22Rv1 (cell line): ENCODE results near the gene RAP1GAP.

Experiments used
- CTCF ChIP-seq: fragments of 450-650 bp; IDR thresholded peaks from 2 replicates; pipeline ENCODE4 v1.5.1; 2017; ENCODE audit warnings: mild to moderate bottlenecking
- ZFX ChIP-seq: fragments of 450-650 bp; IDR thresholded peaks from 2 replicates; pipeline ENCODE4 v1.6.1; 2017; ENCODE audit warnings: antibody characterized with exemption, borderline replicate concordance

DNA sequence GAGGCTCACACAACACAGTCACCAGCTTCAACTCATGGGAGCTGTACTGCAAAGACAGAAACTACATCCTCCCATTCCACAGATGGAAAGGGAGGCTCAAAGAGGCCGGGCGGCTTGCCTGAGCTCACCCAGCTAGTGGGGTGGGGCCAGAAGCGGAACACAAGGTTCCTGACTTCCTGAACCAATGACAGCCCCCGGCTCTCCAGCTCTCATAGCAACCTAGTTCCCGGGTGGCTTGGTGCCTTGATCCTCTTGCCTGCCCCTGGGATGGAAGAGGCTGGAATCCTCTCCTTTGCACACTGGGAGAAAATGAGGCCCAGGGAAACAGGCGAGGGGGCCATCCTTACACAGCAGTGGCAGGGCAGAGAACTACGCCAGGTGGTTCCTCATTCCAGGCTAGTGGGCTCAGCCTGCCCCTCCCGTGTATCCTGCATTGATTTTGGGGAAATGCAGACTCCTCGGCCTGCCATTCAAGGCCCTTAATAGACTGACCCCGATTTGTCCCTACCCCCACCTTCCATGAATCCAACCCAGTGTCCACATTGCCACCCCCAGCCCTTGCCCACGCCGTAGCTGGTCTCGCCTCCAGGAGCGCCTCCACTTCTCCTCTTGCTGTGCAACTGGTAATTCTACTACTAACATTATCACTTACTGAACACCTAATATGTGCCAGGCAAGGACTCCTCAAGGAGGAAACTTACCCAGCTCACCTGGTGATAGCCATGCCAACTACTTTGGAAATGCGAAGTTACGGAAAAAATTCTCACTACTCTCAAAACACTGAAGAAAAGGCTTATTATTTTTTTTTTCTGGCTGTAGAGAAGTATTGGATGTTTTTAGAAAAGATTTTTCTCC lies 5.0 kb downstream of the RAP1GAP start:
- TF ChIP-seq CTCF (no peak), ZFX (no peak)
